PFSK-1 (cell line): ENCODE data around the gene CDH19.

Experiments
- FOXP2 ChIP-seq: optimal IDR thresholded peaks from 2 replicates; pipeline ENCODE3; 2011; ENCODE audit warnings: borderline replicate concordance, control low read depth, inconsistent platforms; ENCODE audit not compliant: insufficient read depth; ENCODE audit errors: extremely low read length, extremely low read depth
- POLR2AphosphoS5 ChIP-seq: IDR thresholded peaks from 2 replicates; pipeline ENCODE4 v1.6.1; 2012; ENCODE audit warnings: low read depth, mild to moderate bottlenecking, control low read depth, low read length, moderate library complexity
- SIN3A ChIP-seq: IDR thresholded peaks from 2 replicates; pipeline ENCODE4 v1.6.1; 2012; ENCODE audit warnings: mild to moderate bottlenecking, low read length, moderate library complexity, borderline replicate concordance; ENCODE audit not compliant: insufficient read depth
- TAF1 ChIP-seq: IDR thresholded peaks from 2 replicates; pipeline ENCODE4 v1.6.1; 2012; ENCODE audit warnings: low read length, control low read depth, borderline replicate concordance; ENCODE audit not compliant: insufficient read depth
- TF ChIP-seq, protein P1 (sequence below), 2 experiments: IDR thresholded peaks; 2 replicates each; pipeline versions ENCODE4 v1.6.1 to v1.8.0; 2011 to 2012; ENCODE audit warnings: low read depth in 2 of 2, low read length in 2 of 2, control low read depth in 1 of 2, inconsistent platforms in 1 of 2, mild to moderate bottlenecking in 1 of 2, moderate library complexity in 1 of 2; ENCODE audit not compliant: insufficient read depth in 1 of 2

Gene CDH19

DNA sequence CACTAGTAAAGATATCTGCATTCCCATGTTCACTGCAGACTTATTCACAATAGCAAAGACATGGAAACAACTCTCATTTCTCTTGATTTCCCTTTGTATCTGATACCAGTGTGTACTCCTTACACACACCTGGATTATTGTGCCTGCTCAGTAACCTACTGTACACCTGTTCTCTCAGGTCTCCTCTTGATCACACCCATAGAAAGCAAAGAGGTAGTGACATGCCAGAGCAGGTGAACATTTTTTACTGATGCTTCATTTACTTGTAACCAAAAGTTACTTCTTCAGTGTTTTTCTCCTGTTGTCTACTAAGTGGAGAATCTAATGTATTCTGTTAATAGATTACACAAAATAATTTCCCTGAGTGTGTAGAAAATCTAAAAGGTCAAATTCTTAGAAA is 46.8 kb downstream of the CDH19 start:
- TF ChIP-seq, protein P1, sequence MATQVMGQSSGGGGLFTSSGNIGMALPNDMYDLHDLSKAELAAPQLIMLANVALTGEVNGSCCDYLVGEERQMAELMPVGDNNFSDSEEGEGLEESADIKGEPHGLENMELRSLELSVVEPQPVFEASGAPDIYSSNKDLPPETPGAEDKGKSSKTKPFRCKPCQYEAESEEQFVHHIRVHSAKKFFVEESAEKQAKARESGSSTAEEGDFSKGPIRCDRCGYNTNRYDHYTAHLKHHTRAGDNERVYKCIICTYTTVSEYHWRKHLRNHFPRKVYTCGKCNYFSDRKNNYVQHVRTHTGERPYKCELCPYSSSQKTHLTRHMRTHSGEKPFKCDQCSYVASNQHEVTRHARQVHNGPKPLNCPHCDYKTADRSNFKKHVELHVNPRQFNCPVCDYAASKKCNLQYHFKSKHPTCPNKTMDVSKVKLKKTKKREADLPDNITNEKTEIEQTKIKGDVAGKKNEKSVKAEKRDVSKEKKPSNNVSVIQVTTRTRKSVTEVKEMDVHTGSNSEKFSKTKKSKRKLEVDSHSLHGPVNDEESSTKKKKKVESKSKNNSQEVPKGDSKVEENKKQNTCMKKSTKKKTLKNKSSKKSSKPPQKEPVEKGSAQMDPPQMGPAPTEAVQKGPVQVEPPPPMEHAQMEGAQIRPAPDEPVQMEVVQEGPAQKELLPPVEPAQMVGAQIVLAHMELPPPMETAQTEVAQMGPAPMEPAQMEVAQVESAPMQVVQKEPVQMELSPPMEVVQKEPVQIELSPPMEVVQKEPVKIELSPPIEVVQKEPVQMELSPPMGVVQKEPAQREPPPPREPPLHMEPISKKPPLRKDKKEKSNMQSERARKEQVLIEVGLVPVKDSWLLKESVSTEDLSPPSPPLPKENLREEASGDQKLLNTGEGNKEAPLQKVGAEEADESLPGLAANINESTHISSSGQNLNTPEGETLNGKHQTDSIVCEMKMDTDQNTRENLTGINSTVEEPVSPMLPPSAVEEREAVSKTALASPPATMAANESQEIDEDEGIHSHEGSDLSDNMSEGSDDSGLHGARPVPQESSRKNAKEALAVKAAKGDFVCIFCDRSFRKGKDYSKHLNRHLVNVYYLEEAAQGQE (IDR thresholded peaks at IDR 0.05; ENCODE audit: insufficient read depth in 1 of 2, low read depth in 2 of 2, low read length in 2 of 2), result no peak
- TF ChIP-seq POLR2AphosphoS5 (no peak), TAF1 (no peak), SIN3A (no peak), FOXP2 (no peak)

DNA sequence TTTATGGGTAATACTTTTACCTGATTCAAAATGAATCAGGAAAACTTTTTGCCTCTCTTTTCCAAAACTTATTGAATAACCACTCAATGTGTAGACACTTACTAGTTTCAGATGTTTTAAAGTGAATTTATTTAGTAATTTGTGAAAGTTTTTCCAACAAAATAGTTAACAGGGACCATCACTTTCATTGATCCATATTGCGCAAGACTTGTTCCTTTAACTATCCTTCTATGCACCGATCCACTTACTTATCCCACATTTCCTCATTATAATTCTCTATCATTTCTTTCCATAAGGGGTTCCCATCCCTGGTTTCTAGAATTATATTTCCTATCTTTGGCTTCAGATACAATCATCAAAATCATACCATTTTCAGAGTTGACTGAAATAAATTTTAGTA is 48.3 kb downstream of the CDH19 start:
- TF ChIP-seq POLR2AphosphoS5 (no peak), FOXP2 (no peak), TAF1 (no peak), SIN3A (no peak)
- TF ChIP-seq, protein P1 (IDR thresholded peaks at IDR 0.05; ENCODE audit: insufficient read depth in 1 of 2, low read depth in 2 of 2, low read length in 2 of 2), result no peak

DNA sequence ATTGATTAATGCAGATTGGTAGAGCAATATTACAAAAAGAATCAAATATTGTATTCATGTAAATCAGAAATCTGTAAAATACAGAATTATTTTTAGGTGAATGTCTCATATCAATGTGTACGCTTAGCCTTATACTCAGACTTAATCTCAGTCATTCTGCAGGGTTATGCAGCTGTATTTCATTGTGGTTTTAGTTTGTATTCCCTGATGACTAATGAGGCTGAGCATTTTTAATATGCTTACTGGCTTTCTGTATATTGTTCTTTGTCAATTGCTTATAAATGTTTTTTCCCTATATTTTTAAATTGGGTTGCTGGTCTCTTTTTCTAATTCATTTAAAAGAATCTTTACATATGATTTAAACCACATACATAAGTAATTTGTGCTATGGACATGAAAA is 50.1 kb downstream of the CDH19 start:
- TF ChIP-seq FOXP2, result no peak
- no peak for TF ChIP-seq TAF1
- no peak for TF ChIP-seq POLR2AphosphoS5
- no peak for TF ChIP-seq SIN3A
- TF ChIP-seq, protein P1 (IDR thresholded peaks at IDR 0.05; ENCODE audit: insufficient read depth in 1 of 2, low read depth in 2 of 2, low read length in 2 of 2), result no peak

DNA sequence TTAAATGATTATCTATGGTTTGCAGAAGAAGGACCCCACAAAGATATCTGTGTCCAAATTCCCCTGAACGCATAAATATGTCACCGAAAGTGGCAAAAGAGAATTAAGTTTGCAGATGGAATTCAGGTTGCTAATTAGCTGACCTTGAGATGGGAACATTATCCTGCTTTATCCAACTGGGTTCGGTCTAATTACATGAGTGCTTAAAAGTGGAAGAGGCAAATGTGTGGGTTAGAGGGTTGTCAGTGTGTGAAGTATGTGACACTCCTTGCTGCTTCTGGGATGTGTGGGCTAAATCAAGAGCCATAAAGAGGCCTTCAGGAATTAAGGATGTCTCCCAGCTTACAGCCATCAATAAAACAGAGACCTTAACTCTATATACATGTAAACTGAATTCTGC is 53.5 kb downstream of the CDH19 start:
- TF ChIP-seq SIN3A, result no peak
- TF ChIP-seq, protein P1 (IDR thresholded peaks at IDR 0.05; ENCODE audit: insufficient read depth in 1 of 2, low read depth in 2 of 2, low read length in 2 of 2), result no peak
- no peak for TF ChIP-seq TAF1
- no peak for TF ChIP-seq POLR2AphosphoS5
- TF ChIP-seq FOXP2, result no peak

DNA sequence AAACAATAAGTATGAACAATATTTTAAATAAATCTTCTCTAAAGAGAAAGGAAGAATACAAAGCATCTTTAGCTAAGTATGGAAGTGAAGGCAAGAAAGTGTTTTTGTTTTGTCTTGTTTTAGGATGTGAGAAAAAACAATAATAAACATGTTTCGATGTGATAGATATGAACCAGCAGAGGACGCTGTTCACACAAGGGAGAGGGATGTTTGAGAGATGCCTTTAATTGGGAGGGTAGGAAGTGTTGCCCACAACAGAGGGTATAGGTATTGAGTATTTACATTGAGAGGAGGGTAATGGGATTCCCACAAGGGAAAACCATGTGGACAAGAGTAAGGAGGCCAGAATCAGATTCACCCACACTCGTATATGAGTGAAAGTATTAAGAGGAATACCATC is 55.1 kb downstream of the CDH19 start:
- TF ChIP-seq, protein P1 (IDR thresholded peaks at IDR 0.05; ENCODE audit: insufficient read depth in 1 of 2, low read depth in 2 of 2, low read length in 2 of 2), result no peak
- no peak for TF ChIP-seq POLR2AphosphoS5
- no peak for TF ChIP-seq TAF1
